A673 (cell line): ENCODE data around the gene BTBD8. TPM values are rescaled to one million over a fixed set of nuclear protein-coding genes. Genes with fewer than 3 reads are reported as not detected.

Source experiments
- Bru-seq: library from RNA; stranded (reverse); fragments of 400-500 nt; gene quantifications from one replicate; lab custom pipeline; 2021; lab: Mats Ljungman, UMichigan
- BruChase-seq, 2 experiments: library from RNA; stranded (reverse); fragments of 400-500 nt; gene quantifications; one replicate each; lab custom pipeline; 2021; lab: Mats Ljungman, UMichigan
- BruUV-seq: library from RNA; stranded (reverse); fragments of 400-500 nt; replicated peaks from 2 replicates; lab custom pipeline; 2021; lab: Mats Ljungman, UMichigan
- CTCF ChIA-PET: fragments of 300-600 bp; sonication (Branson Sonifier 250); formaldehyde crosslinking; loops from one replicate; lab custom pipeline; 2022; ENCODE audit warnings: antibody characterized with exemption; lab: Charles Lee
- POLR2A ChIA-PET: fragments of 300-600 bp; sonication (Branson Sonifier 250); formaldehyde crosslinking; loops from one replicate; lab custom pipeline; 2022; ENCODE audit warnings: antibody characterized with exemption; ENCODE audit not compliant: low non-redundant PET; lab: Charles Lee
- DNase-seq: peaks from one replicate; pipeline ENCODE4 v3.0.0-alpha.2; 2015; ENCODE audit warnings: low spot score
- H3K27ac ChIP-seq: fragments of 200-600 bp; sonication (generic); 2 replicates; pipeline ENCODE4 v1.5.1; 2016; ENCODE audit warnings: mixed run types, low read depth, mild to moderate bottlenecking, mixed read lengths, antibody characterized with exemption, low read length; ENCODE audit not compliant: poor library complexity, severe bottlenecking
- H3K27me3 ChIP-seq: fragments of 200-600 bp; sonication (generic); replicated peaks from 2 replicates; pipeline ENCODE4 v1.6.1; 2017; ENCODE audit warnings: mixed run types, low read depth, mild to moderate bottlenecking, mixed read lengths, antibody characterized with exemption, low read length; ENCODE audit not compliant: insufficient read depth, poor library complexity
- H3K36me3 ChIP-seq: fragments of 200-600 bp; sonication (generic); 2 replicates; pipeline ENCODE4 v1.6.1; 2016; ENCODE audit warnings: mixed run types, mild to moderate bottlenecking, mixed read lengths, antibody characterized with exemption, low read length; ENCODE audit not compliant: insufficient read depth, poor library complexity, severe bottlenecking
- H3K4me1 ChIP-seq: fragments of 200-600 bp; sonication (generic); 2 replicates; pipeline ENCODE4 v1.6.1; 2017; ENCODE audit warnings: mixed run types, mild to moderate bottlenecking, mixed read lengths, antibody characterized with exemption, low read length; ENCODE audit not compliant: insufficient read depth, poor library complexity, severe bottlenecking
- H3K4me3 ChIP-seq: fragments of 200-600 bp; sonication (generic); 2 replicates; pipeline ENCODE4 v1.5.1; 2016; ENCODE audit warnings: low read depth, mixed run types, mild to moderate bottlenecking, mixed read lengths, low read length; ENCODE audit not compliant: poor library complexity, severe bottlenecking
- H3K9me3 ChIP-seq: fragments of 200-600 bp; sonication (generic); 2 replicates; pipeline ENCODE4 v1.6.1; 2016; ENCODE audit warnings: mixed run types, low read depth, mild to moderate bottlenecking, mixed read lengths, antibody characterized with exemption, low read length; ENCODE audit not compliant: poor library complexity, severe bottlenecking
- EZH2 ChIP-seq: fragments of 200-600 bp; sonication (generic); IDR thresholded peaks from 2 replicates; pipeline ENCODE4 v1.6.1; 2017; ENCODE audit warnings: borderline replicate concordance, low read depth, mild to moderate bottlenecking, mixed read lengths, antibody characterized with exemption, low read length; ENCODE audit not compliant: poor library complexity, severe bottlenecking
- intact Hi-C: fragments of 100-400 bp; cut with micrococcal nuclease; formaldehyde crosslinking; loops from one replicate; pipeline ENCODE4 v1.10.0; 2022; ENCODE audit not compliant: unreplicated experiment
- long read RNA-seq: library from polyadenylated mRNA; stranded (forward); transcript quantifications from one replicate; pipeline ENCODE4 v2.0.0, GENCODE V29; 2022
- total RNA-seq: library from RNA; stranded (reverse); gene quantifications from 2 replicates; pipeline ENCODE4 v1.2.3, GENCODE V29; 2021
- TF ChIP-seq, protein P1 (sequence below): fragments of 300-800, 200-600 bp; sonication (generic); conservative IDR thresholded peaks from 2 replicates; pipeline ENCODE4 v1.5.1; 2017; ENCODE audit warnings: low read depth, mild to moderate bottlenecking, antibody characterized with exemption, low read length, moderate library complexity, mixed read lengths

The BTBD8 gene
- total RNA-seq = 1.4 and 3.1 TPM in 2 replicates
- percentile 43 among the genes with signal in this experiment for Bru-seq, nascent RNA
- BruChase-seq, experiment 1, labeled RNA remaining after a 2-hour chase = percentile 37 among the genes with signal in this experiment
- BruChase-seq, experiment 2, labeled RNA remaining after a 6-hour chase = percentile 29 among the genes with signal in this experiment
- long read RNA-seq, partial matches to known transcripts = 0 of 1 reads
- long read RNA-seq, other reads (novel, unspliced or antisense) = 0 of 1 reads

- H3K9me3 ChIP-seq = peaks cover 4% of the 10 kb centered on the region
- peak within 1 kb of the TSS; percentile 62 for H3K4me3 ChIP-seq
- H3K4me1 ChIP-seq = no peaks in the 10 kb centered on the region
- BruUV-seq = no TSS peak
- H3K27me3 ChIP-seq = no peaks in the 10 kb centered on the region
- intact Hi-C loops = no loop called here
- peak; percentile 83 for DNase-seq
- peak within 1 kb of the TSS; percentile 56 for H3K27ac ChIP-seq
- TF ChIP-seq, protein P1, sequence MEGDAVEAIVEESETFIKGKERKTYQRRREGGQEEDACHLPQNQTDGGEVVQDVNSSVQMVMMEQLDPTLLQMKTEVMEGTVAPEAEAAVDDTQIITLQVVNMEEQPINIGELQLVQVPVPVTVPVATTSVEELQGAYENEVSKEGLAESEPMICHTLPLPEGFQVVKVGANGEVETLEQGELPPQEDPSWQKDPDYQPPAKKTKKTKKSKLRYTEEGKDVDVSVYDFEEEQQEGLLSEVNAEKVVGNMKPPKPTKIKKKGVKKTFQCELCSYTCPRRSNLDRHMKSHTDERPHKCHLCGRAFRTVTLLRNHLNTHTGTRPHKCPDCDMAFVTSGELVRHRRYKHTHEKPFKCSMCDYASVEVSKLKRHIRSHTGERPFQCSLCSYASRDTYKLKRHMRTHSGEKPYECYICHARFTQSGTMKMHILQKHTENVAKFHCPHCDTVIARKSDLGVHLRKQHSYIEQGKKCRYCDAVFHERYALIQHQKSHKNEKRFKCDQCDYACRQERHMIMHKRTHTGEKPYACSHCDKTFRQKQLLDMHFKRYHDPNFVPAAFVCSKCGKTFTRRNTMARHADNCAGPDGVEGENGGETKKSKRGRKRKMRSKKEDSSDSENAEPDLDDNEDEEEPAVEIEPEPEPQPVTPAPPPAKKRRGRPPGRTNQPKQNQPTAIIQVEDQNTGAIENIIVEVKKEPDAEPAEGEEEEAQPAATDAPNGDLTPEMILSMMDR = no peak
- H3K36me3 ChIP-seq = no peaks in the 10 kb centered on the region
- ChIA-PET POLR2A (no interaction called here), CTCF (no interaction called here)
Observed at GRCh38 chr1:92080128-92080985, at the start of gene BTBD8. BTBD8 (plus strand) TSS chr1:92080345; CDS start chr1:92080572, 227 bp downstream.

DNA sequence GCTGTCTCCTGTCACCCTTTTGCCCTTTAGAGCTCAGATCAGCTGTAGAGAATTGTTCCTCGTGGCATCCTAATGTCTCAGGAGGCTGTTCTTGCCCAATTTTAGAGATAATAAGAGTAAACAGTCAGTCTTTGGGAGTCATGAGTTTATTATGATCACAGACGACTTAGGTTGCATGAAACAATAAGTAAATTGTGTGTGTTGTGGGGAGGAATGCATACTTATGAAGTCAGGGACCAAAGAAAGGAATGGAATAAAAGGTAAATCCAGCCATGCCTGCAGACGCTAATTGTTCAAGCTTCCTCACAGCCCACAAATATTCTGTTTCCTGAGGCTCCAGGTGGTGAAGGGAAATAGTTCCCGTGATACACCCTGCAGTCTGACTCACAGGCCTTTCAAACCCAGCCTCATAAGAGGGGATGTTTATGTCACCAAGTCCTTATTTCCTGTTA lies 49.5 kb upstream of the BTBD8 start:
- Histone ChIP-seq H3K27me3 (no peaks in the 10 kb centered on the region), H3K27ac (no peak overlapping the region), H3K4me3 (peak overlapping the region; percentile 67), H3K9me3 (no peaks in the 10 kb centered on the region), H3K36me3 (no peaks in the 10 kb centered on the region), H3K4me1 (peaks cover 7% of the 10 kb centered on the region)
- BruUV-seq = no TSS peak
- ChIA-PET CTCF (interaction anchor here (0.6 to 0.7 kb wide), 2 partner anchors 20 to 582 kb away, joined by 5 to 6 read pairs; no protein-coding TSS in a partner anchor), POLR2A (interaction anchor here (0.7 kb wide), 1 partner anchor 91 kb away, joined by 6 read pairs; no protein-coding TSS in a partner anchor)
- TF ChIP-seq EZH2 = no peak
- TF ChIP-seq, protein P1 = no peak
- intact Hi-C loops = no loop called here
- DNase-seq = peak; percentile 22

- no TSS peak for BruUV-seq
- Histone ChIP-seq H3K4me3 (no peak overlapping the region), H3K9me3 (no peaks in the 10 kb centered on the region), H3K27ac (no peak overlapping the region), H3K27me3 (no peaks in the 10 kb centered on the region), H3K4me1 (peaks cover 7% of the 10 kb centered on the region), H3K36me3 (no peaks in the 10 kb centered on the region)
- POLR2A ChIA-PET = no interaction called here
- CTCF ChIA-PET = no interaction called here
- DNase-seq = no peak
- TF ChIP-seq EZH2 = no peak
- TF ChIP-seq, protein P1 = no peak
- intact Hi-C loops = no loop called here
Observed at GRCh38 chr1:92031281-92032110, 48.6 kb upstream of the BTBD8 start.
